K562 treated with DMSO at 1 percent for 12 hours (cell line): ENCODE measurements around the gene HLA-C. TPM values are rescaled to one million over a fixed set of nuclear protein-coding genes. Genes with fewer than 3 reads are reported as not detected.

ENCODE experiments used
- total RNA-seq: library from RNA; unstranded; fragments of 300-600 nt; gene quantifications from 2 replicates; pipeline ENCODE4 v1.2.3, GENCODE V29; 2022; ENCODE audit not compliant: insufficient read depth

The HLA-C gene
- 20.6 and 25.5 TPM in 2 replicates for total RNA-seq

DNA sequence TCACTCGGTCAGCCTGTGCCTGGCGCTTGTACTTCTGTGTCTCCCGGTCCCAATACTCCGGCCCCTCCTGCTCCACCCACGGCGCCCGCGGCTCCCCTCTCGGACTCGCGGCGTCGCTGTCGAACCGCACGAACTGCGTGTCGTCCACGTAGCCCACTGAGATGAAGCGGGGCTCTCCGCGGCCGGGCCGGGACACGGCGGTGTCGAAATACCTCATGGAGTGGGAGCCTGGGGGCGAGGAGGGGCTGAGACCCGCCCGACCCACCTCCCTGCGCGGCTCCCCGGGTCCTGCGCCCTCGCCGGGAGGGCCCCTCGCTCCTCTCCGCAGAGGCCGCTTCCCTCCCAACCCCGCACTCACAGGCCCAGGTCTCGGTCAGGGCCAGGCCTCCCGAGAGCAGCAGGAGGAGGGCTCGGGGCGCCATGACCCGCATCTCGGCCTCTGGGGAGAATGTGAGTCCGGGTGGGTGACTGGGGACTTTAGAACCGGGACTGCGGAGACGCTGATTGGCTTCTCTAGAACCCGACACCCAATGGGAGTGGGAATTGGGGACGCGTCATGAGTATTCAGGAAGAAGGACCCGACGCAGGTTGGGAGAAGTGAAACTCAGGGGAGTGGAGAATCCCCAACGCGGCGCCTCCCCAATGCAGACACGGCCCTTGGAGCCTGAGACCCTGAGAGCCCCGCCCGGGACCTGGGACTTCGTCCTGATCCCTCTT lies at the start of gene HLA-C:
Gene HLA-C (minus strand): TSS at position 452 of the 717 bp plus-strand sequence. CDS start 21 bp downstream, at position 431.

Other genes starting within 250 kb of the HLA-C start
- not detected in 2 replicates for gene C6orf15, start 159.5 kb downstream of the HLA-C start, total RNA-seq
- not detected in 2 replicates for gene PSORS1C1, start 157.3 kb downstream of the HLA-C start, total RNA-seq
- gene CDSN, start 151.6 kb downstream of the HLA-C start, total RNA-seq, result not detected in 2 replicates
- gene PSORS1C2, start 133.0 kb downstream of the HLA-C start, total RNA-seq, result not detected in 2 replicates
- 25.7 and 35.1 TPM in 2 replicates for gene CCHCR1, start 114.3 kb downstream of the HLA-C start, total RNA-seq
- 46.9 and 91.4 TPM in 2 replicates for gene TCF19, start 113.5 kb downstream of the HLA-C start, total RNA-seq
- 0.56 TPM in 1 of 2 replicates, not detected in the other for gene POU5F1, start 101.4 kb downstream of the HLA-C start, total RNA-seq
- gene HLA-B, start 85.1 kb upstream of the HLA-C start, total RNA-seq, result 6.5 and 7.7 TPM in 2 replicates
- gene MICA, start 131.5 kb upstream of the HLA-C start, total RNA-seq, result 19.1 and 31.6 TPM in 2 replicates
- gene MICB, start 226.1 kb upstream of the HLA-C start, total RNA-seq, result 19.2 and 35.6 TPM in 2 replicates